A204.1 (cell line): ENCODE results near the gene PTGER4.
"Not testable (repeated sequence)": the region's sequence is repeated elsewhere in the genome, so short reads cannot be mapped to it uniquely, and the experiment has no call there.

ENCODE experiments used
- FAIRE-seq: peaks from 2 replicates; lab custom pipeline; 2012; peaks lifted over from hg19 to GRCh38; lab: Jason Lieb, UNC

The PTGER4 gene

GRCh38 chr5:40689438-40689837, 9.7 kb downstream of the PTGER4 start:
- FAIRE-seq, result no peak

GRCh38 chr5:40690267-40690666, 10.6 kb downstream of the PTGER4 start:
- FAIRE-seq, result no peak

- FAIRE-seq, result no peak
Measured at GRCh38 chr5:40691894-40692293, 12.2 kb downstream of the PTGER4 start.

GRCh38 chr5:40694433-40694832, 14.7 kb downstream of the PTGER4 start:
- FAIRE-seq, result no peak

- no peak for FAIRE-seq
Measured at GRCh38 chr5:40700116-40700782, 20.5 kb downstream of the PTGER4 start.

GRCh38 chr5:40702027-40702426, 22.3 kb downstream of the PTGER4 start:
- FAIRE-seq, result not testable (repeated sequence)

GRCh38 chr5:40705484-40705883, 25.8 kb downstream of the PTGER4 start:
- FAIRE-seq, result not testable (repeated sequence)

- not testable (repeated sequence) for FAIRE-seq
Measured at GRCh38 chr5:40710575-40710974, 30.9 kb downstream of the PTGER4 start.

- FAIRE-seq, result no peak
Measured at GRCh38 chr5:40714001-40714400, 34.3 kb downstream of the PTGER4 start.

GRCh38 chr5:40716000-40716399, 36.3 kb downstream of the PTGER4 start:
- FAIRE-seq, result no peak

- FAIRE-seq, result no peak
Measured at GRCh38 chr5:40716590-40716989, 36.9 kb downstream of the PTGER4 start.

GRCh38 chr5:40717281-40717680, 37.6 kb downstream of the PTGER4 start:
- no peak for FAIRE-seq

GRCh38 chr5:40720069-40720468, 40.4 kb downstream of the PTGER4 start:
- no peak for FAIRE-seq

- FAIRE-seq, result not testable (repeated sequence)
Measured at GRCh38 chr5:40722497-40722911, 42.8 kb downstream of the PTGER4 start.

GRCh38 chr5:40733434-40733833, 53.7 kb downstream of the PTGER4 start:
- no peak for FAIRE-seq

- FAIRE-seq, result no peak
Measured at GRCh38 chr5:40733879-40734563, 54.3 kb downstream of the PTGER4 start.

- no peak for FAIRE-seq
Measured at GRCh38 chr5:40734986-40735385, 55.3 kb downstream of the PTGER4 start.

GRCh38 chr5:40735609-40736008, 55.9 kb downstream of the PTGER4 start:
- no peak for FAIRE-seq

GRCh38 chr5:40736103-40736875, 56.6 kb downstream of the PTGER4 start:
- FAIRE-seq, result peak; percentile 97

GRCh38 chr5:40738502-40738901, 58.8 kb downstream of the PTGER4 start:
- FAIRE-seq, result peak; percentile 89
